HG02938 (cell line): ENCODE data around the gene ZNRF4.
"Not testable (repeated sequence)": the region's sequence is repeated elsewhere in the genome, so short reads cannot be mapped to it uniquely, and the experiment has no call there.

Source experiments
- ATAC-seq: cut with Tn5 transposase; IDR thresholded peaks from one replicate; pipeline ENCODE4 v1.9.1; 2021; ENCODE audit warnings: mild to moderate bottlenecking, moderate library complexity; ENCODE audit not compliant: unreplicated experiment

Gene ZNRF4, protein sequence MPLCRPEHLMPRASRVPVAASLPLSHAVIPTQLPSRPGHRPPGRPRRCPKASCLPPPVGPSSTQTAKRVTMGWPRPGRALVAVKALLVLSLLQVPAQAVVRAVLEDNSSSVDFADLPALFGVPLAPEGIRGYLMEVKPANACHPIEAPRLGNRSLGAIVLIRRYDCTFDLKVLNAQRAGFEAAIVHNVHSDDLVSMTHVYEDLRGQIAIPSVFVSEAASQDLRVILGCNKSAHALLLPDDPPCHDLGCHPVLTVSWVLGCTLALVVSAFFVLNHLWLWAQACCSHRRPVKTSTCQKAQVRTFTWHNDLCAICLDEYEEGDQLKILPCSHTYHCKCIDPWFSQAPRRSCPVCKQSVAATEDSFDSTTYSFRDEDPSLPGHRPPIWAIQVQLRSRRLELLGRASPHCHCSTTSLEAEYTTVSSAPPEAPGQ

GRCh38 chr19:5455367-5456129 is at the start of gene ZNRF4:
ZNRF4 (plus strand) TSS chr19:5455417; CDS start chr19:5455492, 75 bp downstream.
- ATAC-seq, result no peak

DNA sequence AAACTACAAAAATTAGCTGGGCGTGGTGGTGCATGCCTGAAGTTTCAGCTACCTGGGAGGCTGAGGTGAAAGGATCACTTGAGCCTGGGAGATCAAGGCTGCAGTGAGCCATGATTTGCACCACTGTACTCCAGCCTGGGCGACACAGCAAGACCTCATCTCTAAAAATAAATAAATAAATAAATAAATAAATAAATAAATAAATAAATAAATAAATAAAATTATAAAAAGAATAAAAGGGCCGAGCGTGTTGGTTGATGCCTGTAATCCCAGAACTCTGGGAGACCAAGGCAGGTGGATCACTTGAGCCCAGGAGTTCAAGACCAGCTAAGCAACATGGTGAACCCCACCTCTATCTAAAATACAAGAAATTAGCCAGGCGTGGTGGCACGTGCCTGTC is 49.0 kb upstream of the ZNRF4 start:
- not testable (repeated sequence) for ATAC-seq

DNA sequence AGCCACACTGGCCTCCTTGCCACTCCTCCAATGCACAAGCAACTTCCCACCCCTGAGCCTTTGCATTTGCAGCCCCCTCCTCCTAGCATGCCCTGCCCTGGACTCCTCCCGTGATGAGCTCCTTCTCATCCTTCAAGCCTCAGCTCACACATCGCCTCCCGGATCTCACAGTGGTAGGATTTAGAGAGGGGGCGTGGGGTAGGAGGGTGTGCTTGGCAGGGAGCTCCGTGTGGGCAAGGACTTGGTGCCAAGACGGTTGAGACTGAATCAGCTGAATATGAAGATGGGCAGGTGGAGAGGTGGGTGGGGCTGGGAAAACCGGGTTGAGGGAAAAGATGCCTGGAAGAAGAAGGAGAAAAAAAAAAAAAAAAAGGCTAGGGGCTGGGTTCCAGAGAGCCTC is 48.4 kb upstream of the ZNRF4 start:
- ATAC-seq, result no peak

- no peak for ATAC-seq
Observed at GRCh38 chr19:5407356-5407755, 47.9 kb upstream of the ZNRF4 start.

DNA sequence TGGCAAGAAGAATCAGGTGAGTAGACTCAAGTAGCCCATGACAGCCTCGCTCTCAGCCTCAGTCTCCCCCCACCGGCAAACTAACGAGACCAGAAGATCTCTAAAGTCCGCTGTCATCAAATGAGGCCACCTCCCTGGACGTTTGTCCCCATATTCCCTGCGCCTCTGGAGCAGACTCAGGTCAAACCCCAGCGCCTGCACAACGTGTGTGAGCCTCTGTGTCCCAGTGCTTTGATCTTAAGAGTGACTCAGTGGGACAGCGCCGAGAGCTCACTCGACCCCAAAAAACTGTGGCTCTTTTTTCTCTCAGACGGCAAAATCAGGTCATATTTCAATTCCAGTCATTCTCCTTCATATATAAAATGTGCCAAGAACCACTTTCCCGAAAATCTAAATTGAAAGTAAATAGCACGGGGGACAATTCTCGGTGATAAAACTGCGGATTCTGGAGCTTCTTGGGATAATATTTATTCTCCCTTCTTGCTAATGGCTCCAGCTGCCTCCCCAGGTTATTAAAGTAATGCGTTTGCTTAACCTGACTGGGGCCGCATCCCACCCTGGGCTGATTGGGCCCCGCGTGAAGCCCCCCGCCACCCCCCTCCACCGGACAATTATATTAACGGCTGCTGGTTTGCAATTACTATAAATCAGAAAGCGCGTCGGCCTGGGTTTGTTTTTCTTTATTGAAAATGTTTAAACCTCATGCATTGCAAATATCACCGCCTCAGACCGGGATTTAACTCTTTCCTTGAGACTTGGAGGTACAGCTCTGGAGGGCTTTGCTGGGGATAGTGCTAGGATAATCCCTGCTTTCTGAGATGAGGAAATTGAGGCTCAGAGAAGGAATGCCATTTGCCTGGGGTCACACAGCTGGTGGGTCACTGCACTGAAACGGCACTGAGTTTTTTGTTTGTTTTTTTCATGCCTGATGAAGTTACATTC is 37.5 kb upstream of the ZNRF4 start:
- no peak for ATAC-seq

GRCh38 chr19:5418677-5419076 is 36.5 kb upstream of the ZNRF4 start:
- ATAC-seq, result no peak

DNA sequence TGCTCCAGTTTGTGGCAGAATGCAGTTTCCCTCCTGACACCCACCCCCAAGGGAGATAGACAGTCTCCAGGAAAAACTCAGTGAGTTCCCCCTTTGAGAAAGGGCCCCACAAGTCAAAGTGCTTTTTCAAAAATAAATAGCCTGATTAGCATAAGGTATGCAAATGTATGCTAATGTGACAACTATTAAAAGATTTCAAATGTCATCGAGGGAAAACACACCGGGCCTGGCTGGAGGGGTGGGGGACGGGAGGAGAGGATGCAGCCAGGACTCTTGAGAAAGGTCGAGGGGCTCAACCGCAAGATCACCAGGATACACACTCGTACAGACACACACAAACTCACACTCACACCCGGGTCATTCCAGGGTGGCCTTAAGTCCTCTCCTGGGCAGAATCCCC is 34.3 kb upstream of the ZNRF4 start:
- ATAC-seq, result no peak

DNA sequence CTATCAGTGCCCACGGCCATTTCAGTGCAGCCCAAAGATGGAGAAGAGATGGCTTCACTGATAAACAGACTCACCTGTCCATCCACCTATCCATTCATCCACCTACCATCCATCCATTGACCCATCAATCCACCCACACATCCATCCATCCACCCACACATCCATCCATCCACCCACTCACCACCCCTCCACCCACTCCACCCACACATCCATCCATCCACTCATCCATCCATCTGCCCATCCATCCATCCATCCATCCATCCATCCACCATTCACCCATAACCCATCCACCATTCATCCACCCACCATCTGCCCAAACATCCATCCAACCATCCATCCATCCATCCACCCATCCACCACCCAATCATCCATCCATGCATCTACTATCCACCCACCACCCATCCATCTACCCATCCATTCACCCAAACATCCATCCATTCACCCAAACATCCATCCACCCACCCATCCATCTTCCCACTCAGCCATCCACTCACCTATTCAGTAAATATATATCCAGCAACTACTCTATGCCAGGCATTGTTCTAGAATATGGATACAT is 31.6 kb upstream of the ZNRF4 start:
- ATAC-seq, result no peak

DNA sequence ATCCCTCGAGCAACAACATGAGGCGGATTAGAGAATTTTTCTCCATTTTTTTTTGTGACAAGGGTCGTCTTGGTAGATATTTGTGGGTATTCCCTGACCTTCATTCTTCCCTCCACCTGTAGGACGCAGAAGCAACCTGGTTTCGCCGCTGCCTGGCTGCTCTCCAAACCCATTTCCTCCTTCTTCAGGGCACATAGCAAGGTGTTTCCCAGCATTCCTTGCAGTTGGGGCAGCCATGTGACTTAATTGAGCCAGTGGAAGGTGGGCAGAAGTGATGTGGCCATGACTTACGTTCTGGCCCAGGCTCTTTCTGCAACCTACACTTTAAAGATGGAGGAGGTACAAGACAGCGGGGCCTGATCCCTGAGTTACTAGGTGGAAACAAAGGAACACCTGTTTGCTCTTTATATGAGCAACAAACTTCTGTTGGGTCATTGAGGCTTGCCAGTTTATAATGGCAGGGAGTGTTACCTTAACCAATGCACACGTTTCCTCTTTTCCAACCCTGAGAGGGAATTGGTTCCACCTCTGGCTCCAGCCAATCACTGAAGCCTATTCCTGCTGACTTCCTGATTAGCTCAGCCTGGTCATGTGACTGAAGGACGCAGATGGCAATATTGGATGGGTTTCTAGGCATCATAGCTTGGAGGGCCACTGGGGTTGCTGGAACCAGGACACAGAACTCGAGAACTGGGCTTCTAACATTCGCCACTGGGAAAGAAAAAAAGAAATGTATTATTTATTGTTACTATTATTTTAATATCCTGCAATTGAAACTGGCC is 30.8 kb upstream of the ZNRF4 start:
- no peak for ATAC-seq

DNA sequence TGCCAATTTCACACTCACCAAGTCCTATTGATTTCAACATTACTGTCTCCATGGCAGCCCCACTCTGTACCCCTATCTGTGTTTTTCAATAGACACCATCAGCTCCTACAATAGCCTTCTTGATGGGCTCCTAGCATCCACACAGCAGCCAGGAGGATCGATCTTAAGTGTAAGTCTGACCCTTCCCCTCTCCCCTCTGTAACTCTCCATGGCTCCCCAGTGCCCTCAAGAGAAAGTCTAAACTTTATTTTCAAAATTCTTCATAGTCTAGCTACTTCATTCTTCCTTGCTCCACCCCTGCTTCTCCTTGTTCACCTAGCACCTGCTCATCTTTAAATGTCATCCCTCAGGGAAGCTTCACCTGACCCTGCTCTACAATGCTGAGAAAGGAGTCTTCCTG is 30.0 kb upstream of the ZNRF4 start:
- ATAC-seq, result no peak

DNA sequence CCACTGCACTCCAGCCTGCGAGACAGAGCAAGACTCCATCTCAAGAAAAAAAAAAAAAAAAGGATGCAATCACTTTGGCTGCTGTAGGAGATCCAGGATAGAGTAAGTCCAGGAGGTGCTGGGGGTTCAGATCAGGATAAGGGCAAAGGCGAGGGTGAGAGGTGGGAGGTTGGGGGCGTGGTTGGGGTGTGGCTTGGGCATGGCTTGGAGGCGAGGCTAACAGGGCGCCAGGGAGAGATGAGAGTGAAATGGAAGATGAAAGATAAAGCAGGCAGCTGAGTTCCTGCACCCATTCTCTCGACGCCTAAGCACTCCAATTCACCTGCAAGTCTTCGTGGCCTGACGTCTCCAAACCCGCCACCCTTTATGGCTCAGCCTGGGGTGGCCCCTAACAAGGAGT is 25.0 kb upstream of the ZNRF4 start:
- ATAC-seq, result no peak

- ATAC-seq, result no peak
Observed at GRCh38 chr19:5432687-5433086, 22.5 kb upstream of the ZNRF4 start.

DNA sequence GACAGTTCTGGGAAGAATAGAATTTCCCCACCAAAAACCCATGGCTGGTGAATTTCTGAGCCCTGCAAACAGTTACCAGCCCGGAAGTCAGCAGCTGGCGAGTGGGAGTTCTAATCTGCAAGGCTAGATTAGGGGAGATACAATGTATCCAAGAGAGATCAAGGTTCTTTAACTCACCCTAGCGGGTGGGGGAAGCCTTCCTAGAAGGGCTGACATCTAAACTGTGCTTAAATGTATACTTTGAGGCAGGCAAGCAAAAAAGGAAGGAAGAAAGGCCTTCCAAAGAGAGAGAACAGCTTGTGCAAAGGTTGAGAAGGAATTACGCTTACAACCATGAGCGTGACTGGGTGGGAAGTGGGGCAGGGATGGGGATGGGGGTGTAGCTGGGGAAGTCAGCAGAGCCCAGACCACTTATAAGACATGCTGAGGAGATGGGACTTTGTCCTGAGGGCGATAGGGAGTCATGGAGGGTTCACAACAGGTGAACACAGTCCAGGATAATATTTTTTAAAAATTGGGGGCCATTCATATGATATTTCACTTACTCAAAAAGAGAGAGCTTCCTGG is 20.8 kb upstream of the ZNRF4 start:
- no peak for ATAC-seq

DNA sequence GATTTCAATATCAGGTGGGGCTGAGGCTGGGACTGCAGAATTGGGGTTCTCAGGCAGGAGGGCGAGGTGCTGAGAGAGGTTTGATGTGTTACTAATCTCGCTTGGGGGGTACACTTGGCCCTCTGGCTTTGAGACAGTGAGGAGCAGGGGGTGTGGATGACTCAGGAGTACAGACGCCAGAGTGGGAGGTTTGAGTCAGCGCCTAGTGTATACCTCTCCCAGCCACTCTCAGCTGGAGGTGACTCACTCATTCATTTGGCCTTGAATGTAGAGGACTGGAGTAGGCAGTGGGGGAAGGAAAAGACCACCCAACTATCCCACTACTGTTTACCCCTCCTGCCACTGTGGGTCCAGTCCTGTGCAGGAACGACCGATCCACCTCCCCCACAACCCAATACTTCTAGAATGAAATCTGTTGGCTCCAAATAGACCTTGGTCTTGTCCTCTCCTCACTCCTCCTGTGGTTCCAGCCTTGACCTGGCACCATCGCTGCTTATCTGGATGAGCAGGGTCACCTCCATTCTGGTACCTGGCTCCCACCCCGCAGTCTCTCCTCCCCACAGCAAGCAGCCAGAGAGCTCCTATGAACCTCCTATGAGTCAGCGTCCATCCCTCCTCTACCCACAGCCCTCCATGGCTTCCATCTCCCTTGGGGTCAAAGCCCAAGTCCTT is 20.1 kb upstream of the ZNRF4 start:
- no peak for ATAC-seq

DNA sequence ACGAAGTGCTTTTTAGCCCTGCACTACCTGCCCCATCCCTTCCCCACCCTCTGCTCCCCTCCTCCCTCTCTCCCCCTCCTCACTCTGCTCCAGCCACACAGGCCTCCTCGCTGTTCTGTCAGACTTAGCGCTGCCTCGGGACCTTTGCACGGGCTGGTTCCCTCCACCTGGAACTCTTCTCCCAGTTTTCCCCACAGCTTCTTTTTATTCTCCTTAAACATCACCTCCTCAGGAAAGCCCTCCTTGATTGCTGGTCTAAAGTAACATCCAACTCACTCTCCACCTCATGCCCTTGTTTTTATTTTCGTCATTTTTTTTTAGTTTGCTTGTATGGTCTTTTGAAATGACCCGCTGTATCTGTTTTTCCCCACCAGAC is 19.6 kb upstream of the ZNRF4 start:
- ATAC-seq, result no peak

GRCh38 chr19:5436106-5436947 is 18.9 kb upstream of the ZNRF4 start:
- ATAC-seq, result no peak

DNA sequence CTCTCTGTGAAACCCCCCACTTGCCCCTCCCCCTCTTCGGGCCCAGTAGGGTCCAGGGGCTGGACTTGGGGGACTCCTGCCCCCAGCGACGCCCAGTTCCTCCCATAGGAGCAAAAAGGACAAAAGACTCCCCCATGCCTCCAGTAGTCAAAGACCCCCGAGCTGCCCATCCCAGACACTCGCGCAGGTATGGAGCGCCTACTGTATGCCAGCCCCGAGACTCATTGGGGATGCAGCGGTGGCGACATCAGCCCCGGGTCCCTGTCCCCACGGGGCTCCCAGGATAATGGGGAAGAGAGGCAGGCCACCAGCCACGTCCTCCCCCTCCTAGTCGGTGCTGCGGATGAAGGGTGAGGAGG is 18.3 kb upstream of the ZNRF4 start:
- ATAC-seq, result no peak

DNA sequence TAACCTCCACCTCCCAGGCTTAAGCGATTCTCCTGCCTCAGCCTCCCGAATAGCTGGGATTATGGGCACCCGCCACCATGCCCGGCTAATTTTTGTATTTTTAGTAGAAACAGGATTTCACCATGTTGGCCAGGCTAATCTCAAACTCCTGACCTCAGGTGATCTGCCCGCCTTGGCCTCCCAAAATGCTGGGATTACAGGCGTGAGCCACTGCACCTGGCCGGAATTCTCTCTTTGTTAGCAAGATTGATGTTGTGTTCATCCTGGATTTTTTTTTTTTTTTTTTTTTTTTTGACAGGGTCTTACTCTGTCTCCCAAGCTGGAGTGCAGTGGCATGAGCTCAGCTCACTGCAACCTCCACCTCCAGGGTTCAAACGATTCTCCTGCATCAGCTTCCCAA is 16.5 kb upstream of the ZNRF4 start:
- not testable (repeated sequence) for ATAC-seq
